ENCODE results near the gene DAPK2. TPM values are rescaled to one million over a fixed set of nuclear protein-coding genes. Genes with fewer than 3 reads are reported as not detected.

The DAPK2 gene
- total and polyA plus RNA-seq, 2 of the 13 experiments (the other 11 are each of a cell fraction or from before 2014, with no cell fraction given), result 0.33 to 0.63 TPM

DNA sequence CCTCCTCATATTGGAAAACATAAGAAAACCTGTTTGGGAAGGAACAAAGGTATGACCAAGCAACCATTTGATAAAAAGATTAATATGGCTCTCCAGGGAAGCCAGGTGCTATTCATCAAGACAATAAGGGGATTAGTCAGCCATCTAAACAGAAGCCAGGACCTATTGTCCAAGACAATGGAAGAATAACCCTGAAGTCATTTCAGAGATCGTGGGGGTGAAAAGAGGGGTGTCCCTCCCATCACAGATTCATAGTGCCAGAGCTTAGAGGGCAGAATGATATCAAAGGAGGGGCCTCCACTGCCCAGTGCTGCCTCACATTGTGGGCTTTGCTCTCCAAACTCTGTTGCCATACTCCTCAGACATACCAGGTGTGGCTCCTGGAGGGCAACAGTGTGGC lies 73.5 kb downstream of the DAPK2 start:
- in situ Hi-C loops (cut with HindIII; ENCODE audit: extremely low pct_ligation_motif_present, low pct_unique_long_range_greater_than_20kb) (no loop called here), intact Hi-C loops (cut with micrococcal nuclease; ENCODE audit: unreplicated experiment) (no loop called here)
- ChIA-PET POLR2A (no interaction called here), CTCF (ENCODE audit: low intra/inter-chr PET ratio, low total read pairs) (no interaction called here)
- DNase-seq (ENCODE audit: low spot score), result no peak
- no peaks in the 10 kb centered on the region for H3K79me2 ChIP-seq (ENCODE audit: insufficient read depth, low read length)
- no peak overlapping the region for H3K4me2 ChIP-seq (ENCODE audit: low read depth, low read length)
- ATAC-seq, result no peak
- H3K27me3 ChIP-seq (ENCODE audit: control insufficient read depth in 1 of 2, insufficient read depth in 2 of 2, low read length in 2 of 2), result no peaks in the 10 kb centered on the region
- H3K4me3 ChIP-seq (replicated peaks in 1 of 3; ENCODE audit: insufficient read depth in 1 of 3, low read depth in 2 of 3, low read length in 3 of 3), result no peak overlapping the region
- H3K36me3 ChIP-seq (replicated peaks in 1 of 2; ENCODE audit: control insufficient read depth in 1 of 2, insufficient read depth in 2 of 2, low read length in 2 of 2), result no peaks in the 10 kb centered on the region
- no peak overlapping the region for H3K9ac ChIP-seq (ENCODE audit: insufficient read depth, low read depth, low read length)
- no TSS peak for BruUV-seq (replicated peaks)
- H2AFZ ChIP-seq (ENCODE audit: low read length), result no peak overlapping the region
- peaks cover 9% of the 10 kb centered on the region for H3K4me1 ChIP-seq (ENCODE audit: insufficient read depth, low read length)
- FAIRE-seq, result no peak
- no peaks in the 10 kb centered on the region for H4K20me1 ChIP-seq (ENCODE audit: insufficient read depth, low read length)
- TF ChIP-seq, protein P1, sequence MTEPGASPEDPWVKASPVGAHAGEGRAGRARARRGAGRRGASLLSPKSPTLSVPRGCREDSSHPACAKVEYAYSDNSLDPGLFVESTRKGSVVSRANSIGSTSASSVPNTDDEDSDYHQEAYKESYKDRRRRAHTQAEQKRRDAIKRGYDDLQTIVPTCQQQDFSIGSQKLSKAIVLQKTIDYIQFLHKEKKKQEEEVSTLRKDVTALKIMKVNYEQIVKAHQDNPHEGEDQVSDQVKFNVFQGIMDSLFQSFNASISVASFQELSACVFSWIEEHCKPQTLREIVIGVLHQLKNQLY (CRISPR knock-in tag; IDR thresholded peaks at IDR 0.05), result no peak
- TF ChIP-seq, protein P2, sequence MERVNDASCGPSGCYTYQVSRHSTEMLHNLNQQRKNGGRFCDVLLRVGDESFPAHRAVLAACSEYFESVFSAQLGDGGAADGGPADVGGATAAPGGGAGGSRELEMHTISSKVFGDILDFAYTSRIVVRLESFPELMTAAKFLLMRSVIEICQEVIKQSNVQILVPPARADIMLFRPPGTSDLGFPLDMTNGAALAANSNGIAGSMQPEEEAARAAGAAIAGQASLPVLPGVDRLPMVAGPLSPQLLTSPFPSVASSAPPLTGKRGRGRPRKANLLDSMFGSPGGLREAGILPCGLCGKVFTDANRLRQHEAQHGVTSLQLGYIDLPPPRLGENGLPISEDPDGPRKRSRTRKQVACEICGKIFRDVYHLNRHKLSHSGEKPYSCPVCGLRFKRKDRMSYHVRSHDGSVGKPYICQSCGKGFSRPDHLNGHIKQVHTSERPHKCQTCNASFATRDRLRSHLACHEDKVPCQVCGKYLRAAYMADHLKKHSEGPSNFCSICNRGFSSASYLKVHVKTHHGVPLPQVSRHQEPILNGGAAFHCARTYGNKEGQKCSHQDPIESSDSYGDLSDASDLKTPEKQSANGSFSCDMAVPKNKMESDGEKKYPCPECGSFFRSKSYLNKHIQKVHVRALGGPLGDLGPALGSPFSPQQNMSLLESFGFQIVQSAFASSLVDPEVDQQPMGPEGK (CRISPR knock-in tag; IDR thresholded peaks at IDR 0.05), result no peak
- TF ChIP-seq ARNT (IDR thresholded peaks at IDR 0.05), result no peak
- TF ChIP-seq NCOA1 (CRISPR knock-in tag; IDR thresholded peaks at IDR 0.05), result no peak
- no peak for TF ChIP-seq ZBTB1 (CRISPR knock-in tag; IDR thresholded peaks at IDR 0.05; ENCODE audit: borderline replicate concordance)
- TF ChIP-seq ZNF83 (CRISPR knock-in tag; IDR thresholded peaks at IDR 0.05; ENCODE audit: borderline replicate concordance), result no peak
- TF ChIP-seq ZNF333 (CRISPR knock-in tag; IDR thresholded peaks at IDR 0.05; ENCODE audit: borderline replicate concordance), result no peak
- TF ChIP-seq, protein P3, sequence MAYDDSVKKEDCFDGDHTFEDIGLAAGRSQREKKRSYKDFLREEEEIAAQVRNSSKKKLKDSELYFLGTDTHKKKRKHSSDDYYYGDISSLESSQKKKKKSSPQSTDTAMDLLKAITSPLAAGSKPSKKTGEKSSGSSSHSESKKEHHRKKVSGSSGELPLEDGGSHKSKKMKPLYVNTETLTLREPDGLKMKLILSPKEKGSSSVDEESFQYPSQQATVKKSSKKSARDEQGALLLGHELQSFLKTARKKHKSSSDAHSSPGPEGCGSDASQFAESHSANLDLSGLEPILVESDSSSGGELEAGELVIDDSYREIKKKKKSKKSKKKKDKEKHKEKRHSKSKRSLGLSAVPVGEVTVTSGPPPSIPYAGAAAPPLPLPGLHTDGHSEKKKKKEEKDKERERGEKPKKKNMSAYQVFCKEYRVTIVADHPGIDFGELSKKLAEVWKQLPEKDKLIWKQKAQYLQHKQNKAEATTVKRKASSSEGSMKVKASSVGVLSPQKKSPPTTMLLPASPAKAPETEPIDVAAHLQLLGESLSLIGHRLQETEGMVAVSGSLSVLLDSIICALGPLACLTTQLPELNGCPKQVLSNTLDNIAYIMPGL (CRISPR knock-in tag; IDR thresholded peaks at IDR 0.05; ENCODE audit: borderline replicate concordance in 1 of 2, low read depth in 1 of 2), result no peak
- TF ChIP-seq RBFOX2 (IDR thresholded peaks at IDR 0.05; ENCODE audit: low read depth, low read length), result no peak
- TF ChIP-seq, protein P4, sequence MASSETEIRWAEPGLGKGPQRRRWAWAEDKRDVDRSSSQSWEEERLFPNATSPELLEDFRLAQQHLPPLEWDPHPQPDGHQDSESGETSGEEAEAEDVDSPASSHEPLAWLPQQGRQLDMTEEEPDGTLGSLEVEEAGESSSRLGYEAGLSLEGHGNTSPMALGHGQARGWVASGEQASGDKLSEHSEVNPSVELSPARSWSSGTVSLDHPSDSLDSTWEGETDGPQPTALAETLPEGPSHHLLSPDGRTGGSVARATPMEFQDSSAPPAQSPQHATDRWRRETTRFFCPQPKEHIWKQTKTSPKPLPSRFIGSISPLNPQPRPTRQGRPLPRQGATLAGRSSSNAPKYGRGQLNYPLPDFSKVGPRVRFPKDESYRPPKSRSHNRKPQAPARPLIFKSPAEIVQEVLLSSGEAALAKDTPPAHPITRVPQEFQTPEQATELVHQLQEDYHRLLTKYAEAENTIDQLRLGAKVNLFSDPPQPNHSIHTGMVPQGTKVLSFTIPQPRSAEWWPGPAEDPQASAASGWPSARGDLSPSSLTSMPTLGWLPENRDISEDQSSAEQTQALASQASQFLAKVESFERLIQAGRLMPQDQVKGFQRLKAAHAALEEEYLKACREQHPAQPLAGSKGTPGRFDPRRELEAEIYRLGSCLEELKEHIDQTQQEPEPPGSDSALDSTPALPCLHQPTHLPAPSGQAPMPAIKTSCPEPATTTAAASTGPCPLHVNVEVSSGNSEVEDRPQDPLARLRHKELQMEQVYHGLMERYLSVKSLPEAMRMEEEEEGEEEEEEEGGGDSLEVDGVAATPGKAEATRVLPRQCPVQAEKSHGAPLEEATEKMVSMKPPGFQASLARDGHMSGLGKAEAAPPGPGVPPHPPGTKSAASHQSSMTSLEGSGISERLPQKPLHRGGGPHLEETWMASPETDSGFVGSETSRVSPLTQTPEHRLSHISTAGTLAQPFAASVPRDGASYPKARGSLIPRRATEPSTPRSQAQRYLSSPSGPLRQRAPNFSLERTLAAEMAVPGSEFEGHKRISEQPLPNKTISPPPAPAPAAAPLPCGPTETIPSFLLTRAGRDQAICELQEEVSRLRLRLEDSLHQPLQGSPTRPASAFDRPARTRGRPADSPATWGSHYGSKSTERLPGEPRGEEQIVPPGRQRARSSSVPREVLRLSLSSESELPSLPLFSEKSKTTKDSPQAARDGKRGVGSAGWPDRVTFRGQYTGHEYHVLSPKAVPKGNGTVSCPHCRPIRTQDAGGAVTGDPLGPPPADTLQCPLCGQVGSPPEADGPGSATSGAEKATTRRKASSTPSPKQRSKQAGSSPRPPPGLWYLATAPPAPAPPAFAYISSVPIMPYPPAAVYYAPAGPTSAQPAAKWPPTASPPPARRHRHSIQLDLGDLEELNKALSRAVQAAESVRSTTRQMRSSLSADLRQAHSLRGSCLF (CRISPR knock-in tag; IDR thresholded peaks at IDR 0.05; ENCODE audit: borderline replicate concordance), result no peak
- TF ChIP-seq ZNF670 (CRISPR knock-in tag; IDR thresholded peaks at IDR 0.05; ENCODE audit: borderline replicate concordance), result no peak
- no peak overlapping the region for H3K27ac ChIP-seq (ENCODE audit: extremely low read length, insufficient read depth, low read length)
- no peaks in the 10 kb centered on the region for H3K9me3 ChIP-seq (ENCODE audit: low read length)
- WGBS (ENCODE audit: low lambda C conversion rate), result 0% methylated on average over 1 of the region's 1 CpG

All from HepG2 (cell line).